DMS114 treated with DMSO at 0.1 percent for 48 hours (cell line): ENCODE results near the gene SRRM2.

Source experiments
- DNase-seq: peaks from one replicate; lab custom pipeline; 2025; ENCODE audit not compliant: unreplicated experiment; lab: John Stamatoyannopoulos, UW

Gene SRRM2

GRCh38 chr16:2737895-2738418 is 14.5 kb upstream of the SRRM2 start:
- no peak for DNase-seq

GRCh38 chr16:2738615-2739014 is 13.8 kb upstream of the SRRM2 start:
- DNase-seq, result no peak

GRCh38 chr16:2739625-2740430 is 12.6 kb upstream of the SRRM2 start:
- DNase-seq, result no peak

GRCh38 chr16:2740476-2740875 is 12.0 kb upstream of the SRRM2 start:
- no peak for DNase-seq

GRCh38 chr16:2741168-2741567 is 11.3 kb upstream of the SRRM2 start:
- no peak for DNase-seq

GRCh38 chr16:2742323-2743006 is 10.0 kb upstream of the SRRM2 start:
- no peak for DNase-seq

- no peak for DNase-seq
These were observed 9.2 kb upstream of the SRRM2 start for GRCh38 chr16:2743007-2743810.

- DNase-seq, result no peak
These were observed 7.7 kb upstream of the SRRM2 start for GRCh38 chr16:2744711-2745110.

- DNase-seq, result no peak
These were observed 7.1 kb upstream of the SRRM2 start for GRCh38 chr16:2745116-2745890.

GRCh38 chr16:2745961-2746360 is 6.5 kb upstream of the SRRM2 start:
- no peak for DNase-seq

GRCh38 chr16:2748757-2749455 is 3.5 kb upstream of the SRRM2 start:
- DNase-seq, result no peak

GRCh38 chr16:2749476-2749875 is 3.0 kb upstream of the SRRM2 start:
- no peak for DNase-seq

- no peak for DNase-seq
These were observed 2.5 kb upstream of the SRRM2 start for GRCh38 chr16:2749936-2750335.

- no peak for DNase-seq
These were observed 832 bp upstream of the SRRM2 start for GRCh38 chr16:2751577-2752034.

GRCh38 chr16:2752850-2753732 is 653 bp downstream of the SRRM2 start:
- peak; percentile 58 for DNase-seq

GRCh38 chr16:2753733-2754020 is 1.2 kb downstream of the SRRM2 start:
- no peak for DNase-seq

GRCh38 chr16:2755158-2755557 is 2.7 kb downstream of the SRRM2 start:
- DNase-seq, result no peak

GRCh38 chr16:2756288-2757015 is 4.0 kb downstream of the SRRM2 start:
- DNase-seq, result no peak

GRCh38 chr16:2757344-2757743 is 4.9 kb downstream of the SRRM2 start:
- DNase-seq, result no peak
